Measurements from ENCODE around the gene RLBP1.

Gene RLBP1

GRCh38 chr15:89179966-89180875 lies 41.2 kb downstream of the RLBP1 start:
- TF ChIP-seq REST (IDR thresholded peaks at IDR 0.05; ENCODE audit: insufficient replicate concordance, low read depth) (no peak), GABPA (IDR thresholded peaks at IDR 0.05; ENCODE audit: low read depth) (no peak), SPI1 (IDR thresholded peaks at IDR 0.05; ENCODE audit: borderline replicate concordance, low read depth) (no peak), CTCF (IDR thresholded peaks at IDR 0.05; ENCODE audit: insufficient read depth, low read length) (no peak), POLR2AphosphoS5 (IDR thresholded peaks at IDR 0.05; ENCODE audit: low read depth) (no peak)
- Histone ChIP-seq H3K27ac (replicated peaks) (no peak overlapping the region), H3K27me3 (ENCODE audit: insufficient read depth, poor library complexity, severe bottlenecking) (no peaks in the 10 kb centered on the region), H3K4me3 (replicated peaks; ENCODE audit: insufficient read depth, low read length) (no peak overlapping the region)
- no peak for DNase-seq (ENCODE audit: low read depth in 1 of 2, low spot score in 1 of 2)

GRCh38 chr15:89178307-89178977 lies 42.9 kb downstream of the RLBP1 start:
- no peaks in the 10 kb centered on the region for H3K27me3 ChIP-seq (ENCODE audit: insufficient read depth, poor library complexity, severe bottlenecking)
- no peak overlapping the region for H3K4me3 ChIP-seq (replicated peaks; ENCODE audit: insufficient read depth, low read length)
- TF ChIP-seq REST (IDR thresholded peaks at IDR 0.05; ENCODE audit: insufficient replicate concordance, low read depth): no peak
- no peak for TF ChIP-seq SPI1 (IDR thresholded peaks at IDR 0.05; ENCODE audit: borderline replicate concordance, low read depth)
- no peak for TF ChIP-seq POLR2AphosphoS5 (IDR thresholded peaks at IDR 0.05; ENCODE audit: low read depth)
- TF ChIP-seq GABPA (IDR thresholded peaks at IDR 0.05; ENCODE audit: low read depth): no peak
- no peak for TF ChIP-seq CTCF (IDR thresholded peaks at IDR 0.05; ENCODE audit: insufficient read depth, low read length)
- H3K27ac ChIP-seq (replicated peaks): no peak overlapping the region
- DNase-seq (ENCODE audit: low read depth in 1 of 2, low spot score in 1 of 2): no peak

- no peak overlapping the region for H3K27ac ChIP-seq (replicated peaks)
- no peaks in the 10 kb centered on the region for H3K27me3 ChIP-seq (ENCODE audit: insufficient read depth, poor library complexity, severe bottlenecking)
- DNase-seq (ENCODE audit: low read depth in 1 of 2, low spot score in 1 of 2): peak; percentile 29 to 74
- no peak overlapping the region for H3K4me3 ChIP-seq (replicated peaks; ENCODE audit: insufficient read depth, low read length)
- peak; percentile 67 for TF ChIP-seq CTCF (IDR thresholded peaks at IDR 0.05; ENCODE audit: insufficient read depth, low read length)
- TF ChIP-seq POLR2AphosphoS5 (IDR thresholded peaks at IDR 0.05; ENCODE audit: low read depth): no peak
- TF ChIP-seq GABPA (IDR thresholded peaks at IDR 0.05; ENCODE audit: low read depth): no peak
Observed at GRCh38 chr15:89177633-89178306, 43.6 kb downstream of the RLBP1 start.

Data from HL-60 (cell line).